Measurements from ENCODE around the gene TMEM19. TPM values are rescaled to one million over a fixed set of nuclear protein-coding genes. Genes with fewer than 3 reads are reported as not detected.

TMEM19 gene
- total RNA-seq, 1 experiment from 2014 or later = 29.6 TPM

DNA sequence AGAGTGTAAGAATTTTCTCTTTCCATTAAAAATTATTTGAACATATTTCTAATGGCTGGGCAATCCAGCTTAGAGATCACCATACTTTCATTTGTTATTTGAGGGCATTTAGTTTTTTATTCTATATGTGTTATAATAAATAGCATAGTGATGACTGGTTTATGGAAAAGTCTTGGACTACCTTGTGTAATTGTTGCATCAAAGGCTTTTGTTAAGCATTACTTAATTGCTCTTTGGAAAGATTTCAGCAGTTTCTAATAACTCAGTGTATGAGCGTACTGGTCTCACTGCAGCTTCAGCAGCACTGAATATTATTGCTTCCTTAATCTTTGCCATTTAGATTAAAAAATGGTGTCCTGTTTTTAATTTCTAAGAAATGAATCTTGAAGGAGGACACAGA lies 22.8 kb downstream of the TMEM19 start:
- CTCF ChIA-PET = interaction anchor here (0.6 to 1.3 kb wide), 2 partner anchors 11 to 13 kb away, joined by 4 to 5 read pairs; no protein-coding TSS in a partner anchor
- Mint-ChIP-seq H3K36me3 (ENCODE audit: insufficient read depth, unreplicated experiment) (no peaks in the 10 kb centered on the region), H3K27ac (ENCODE audit: unreplicated experiment) (no peak overlapping the region), H3K4me1 (ENCODE audit: low read depth, unreplicated experiment) (peaks cover 36% of the 10 kb centered on the region), H3K27me3 (ENCODE audit: unreplicated experiment) (no peaks in the 10 kb centered on the region), H3K9me3 (ENCODE audit: low read depth, unreplicated experiment) (peaks cover 5% of the 10 kb centered on the region), H3K4me3 (ENCODE audit: low read depth, unreplicated experiment) (no peak overlapping the region)
- TF ChIP-seq, protein P1, sequence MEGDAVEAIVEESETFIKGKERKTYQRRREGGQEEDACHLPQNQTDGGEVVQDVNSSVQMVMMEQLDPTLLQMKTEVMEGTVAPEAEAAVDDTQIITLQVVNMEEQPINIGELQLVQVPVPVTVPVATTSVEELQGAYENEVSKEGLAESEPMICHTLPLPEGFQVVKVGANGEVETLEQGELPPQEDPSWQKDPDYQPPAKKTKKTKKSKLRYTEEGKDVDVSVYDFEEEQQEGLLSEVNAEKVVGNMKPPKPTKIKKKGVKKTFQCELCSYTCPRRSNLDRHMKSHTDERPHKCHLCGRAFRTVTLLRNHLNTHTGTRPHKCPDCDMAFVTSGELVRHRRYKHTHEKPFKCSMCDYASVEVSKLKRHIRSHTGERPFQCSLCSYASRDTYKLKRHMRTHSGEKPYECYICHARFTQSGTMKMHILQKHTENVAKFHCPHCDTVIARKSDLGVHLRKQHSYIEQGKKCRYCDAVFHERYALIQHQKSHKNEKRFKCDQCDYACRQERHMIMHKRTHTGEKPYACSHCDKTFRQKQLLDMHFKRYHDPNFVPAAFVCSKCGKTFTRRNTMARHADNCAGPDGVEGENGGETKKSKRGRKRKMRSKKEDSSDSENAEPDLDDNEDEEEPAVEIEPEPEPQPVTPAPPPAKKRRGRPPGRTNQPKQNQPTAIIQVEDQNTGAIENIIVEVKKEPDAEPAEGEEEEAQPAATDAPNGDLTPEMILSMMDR (IDR thresholded peaks at IDR 0.05; ENCODE audit: unreplicated experiment) = no peak
- DNase-seq = no peak
- BruUV-seq (replicated peaks) = no TSS peak
- intact Hi-C loops (cut with micrococcal nuclease; ENCODE audit: unreplicated experiment) = no loop called here

DNA sequence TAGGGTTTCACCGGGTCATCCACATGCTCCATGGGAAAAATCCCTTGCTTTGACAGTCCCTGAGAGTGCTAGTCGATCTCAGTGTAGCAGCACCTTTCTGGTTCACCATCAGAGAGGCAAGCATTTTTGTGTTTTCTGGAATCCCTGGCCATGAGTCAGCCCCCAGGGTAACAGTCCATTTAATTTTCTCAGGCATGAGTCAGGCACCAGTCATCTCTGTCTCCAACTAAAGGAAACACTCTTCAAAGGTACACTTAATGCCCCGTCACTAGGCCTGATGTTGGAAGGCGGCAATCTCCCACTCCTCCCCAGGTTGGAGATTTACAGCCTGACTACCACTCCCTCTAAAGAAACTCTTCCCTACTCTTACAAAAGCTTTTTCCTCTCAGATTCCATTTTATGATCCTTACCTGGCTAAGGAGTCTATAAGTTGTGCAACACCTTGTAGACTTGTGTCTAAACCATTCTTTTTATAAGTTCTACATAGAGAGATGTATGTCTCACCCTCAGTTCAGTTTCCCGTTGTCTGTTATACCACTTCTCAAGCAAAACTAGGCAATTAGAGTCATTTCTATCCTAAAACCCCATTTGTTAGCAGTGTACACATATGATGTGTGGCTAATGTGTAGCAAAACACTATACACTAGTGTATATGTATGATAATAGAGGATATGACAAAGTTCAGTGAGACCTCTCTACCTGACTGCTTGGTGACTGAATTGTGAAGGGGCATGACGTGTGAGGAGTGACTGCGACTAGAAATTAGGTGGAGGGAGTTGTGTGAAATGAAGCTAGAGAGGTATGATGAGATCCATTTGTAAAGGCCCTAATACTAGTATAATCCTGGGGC lies 24.6 kb downstream of the TMEM19 start:
- BruUV-seq (replicated peaks) = no TSS peak

DNA sequence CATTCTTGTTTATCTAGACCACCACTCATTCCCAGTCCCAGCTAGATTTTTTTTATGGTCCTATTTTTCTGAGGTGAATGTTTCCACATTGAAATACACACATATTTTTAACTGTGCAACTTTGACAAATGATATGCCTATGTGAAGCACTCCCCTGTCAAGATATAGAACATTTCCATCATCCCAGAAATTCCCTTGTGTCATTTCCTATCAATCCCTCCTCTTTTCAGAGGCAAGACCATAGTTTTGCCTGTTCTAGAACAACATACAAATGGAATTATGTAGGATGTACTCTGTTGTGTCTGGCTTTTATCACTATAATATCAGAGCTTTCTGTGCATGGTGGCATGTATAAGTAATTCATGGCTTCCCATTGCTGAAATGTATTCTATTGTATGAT lies 32.7 kb downstream of the TMEM19 start:
- intact Hi-C loops (cut with micrococcal nuclease; ENCODE audit: unreplicated experiment) = no loop called here
- peaks cover 10% of the 10 kb centered on the region for H3K4me1 Mint-ChIP-seq (ENCODE audit: low read depth, unreplicated experiment)
- H3K9me3 Mint-ChIP-seq (ENCODE audit: low read depth, unreplicated experiment) = no peaks in the 10 kb centered on the region
- H3K36me3 Mint-ChIP-seq (ENCODE audit: insufficient read depth, unreplicated experiment) = no peaks in the 10 kb centered on the region
- no peak overlapping the region for H3K27ac Mint-ChIP-seq (ENCODE audit: unreplicated experiment)
- no TSS peak for BruUV-seq (replicated peaks)
- CTCF ChIA-PET = interaction anchor here (0.6 to 1.5 kb wide), 2 partner anchors 9 to 91 kb away, joined by 3 to 5 read pairs; no protein-coding TSS in a partner anchor
- no peak for DNase-seq
- H3K4me3 Mint-ChIP-seq (ENCODE audit: low read depth, unreplicated experiment) = no peak overlapping the region
- no peaks in the 10 kb centered on the region for H3K27me3 Mint-ChIP-seq (ENCODE audit: unreplicated experiment)
- TF ChIP-seq, protein P1 (IDR thresholded peaks at IDR 0.05; ENCODE audit: unreplicated experiment) = no peak

More for the DNA sequence above, 24.6 kb downstream of the TMEM19 start:
- DNase-seq = peak; percentile 66
- Mint-ChIP-seq H3K9me3 (ENCODE audit: low read depth, unreplicated experiment) (peaks cover 5% of the 10 kb centered on the region), H3K27ac (ENCODE audit: unreplicated experiment) (peak overlapping the region; percentile 60), H3K4me1 (ENCODE audit: low read depth, unreplicated experiment) (peaks cover 36% of the 10 kb centered on the region), H3K4me3 (ENCODE audit: low read depth, unreplicated experiment) (peak overlapping the region; percentile 4), H3K27me3 (ENCODE audit: unreplicated experiment) (no peaks in the 10 kb centered on the region), H3K36me3 (ENCODE audit: insufficient read depth, unreplicated experiment) (no peaks in the 10 kb centered on the region)
- TF ChIP-seq, protein P1 (IDR thresholded peaks at IDR 0.05; ENCODE audit: unreplicated experiment) = no peak
- CTCF ChIA-PET = no interaction called here
- intact Hi-C loops (cut with micrococcal nuclease; ENCODE audit: unreplicated experiment) = no loop called here

DNA sequence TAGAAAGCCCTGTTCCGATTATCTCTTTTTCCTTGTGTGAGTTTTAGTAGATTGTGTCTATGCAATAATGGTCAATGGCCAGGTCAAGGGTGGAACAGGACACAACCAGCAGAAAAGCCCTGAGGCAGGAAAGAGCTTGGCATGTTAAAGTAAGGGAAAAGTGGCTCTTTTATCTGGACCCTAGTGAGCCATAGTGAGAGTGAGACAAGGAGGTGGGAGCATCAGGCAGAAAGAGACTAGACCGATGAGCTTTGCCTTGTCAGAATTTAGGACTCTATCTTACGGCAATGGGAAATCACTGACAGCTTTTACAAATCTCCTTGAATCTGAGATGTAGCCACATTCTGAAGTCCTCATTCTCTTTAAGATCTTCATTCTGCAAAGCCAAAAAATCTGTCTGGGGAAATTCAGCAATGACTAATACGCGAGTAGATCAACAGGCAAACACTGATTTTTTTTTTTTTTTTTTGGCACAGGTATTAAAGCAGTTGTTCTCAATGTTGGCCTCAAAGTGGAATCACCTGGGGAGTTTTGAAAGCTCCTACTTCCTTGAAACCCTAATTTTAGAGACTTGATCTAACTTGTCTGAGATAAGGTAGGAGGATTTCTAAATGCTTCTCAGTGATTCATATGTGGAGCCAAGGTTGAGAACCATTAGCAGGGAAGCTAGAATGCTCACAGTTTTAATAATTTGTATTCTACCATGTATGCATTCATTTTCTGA lies 33.9 kb downstream of the TMEM19 start:
- H3K4me1 Mint-ChIP-seq (ENCODE audit: low read depth, unreplicated experiment) = peaks cover 10% of the 10 kb centered on the region
- H3K36me3 Mint-ChIP-seq (ENCODE audit: insufficient read depth, unreplicated experiment) = no peaks in the 10 kb centered on the region
- no peaks in the 10 kb centered on the region for H3K27me3 Mint-ChIP-seq (ENCODE audit: unreplicated experiment)
- H3K27ac Mint-ChIP-seq (ENCODE audit: unreplicated experiment) = no peak overlapping the region
- no peak for DNase-seq
- CTCF ChIA-PET = interaction anchor here (0.7 to 1.5 kb wide), 5 partner anchors 10 to 55 kb away, joined by 3 to 5 read pairs (median 5); partner anchors contain the start of gene TMEM19
- no peak overlapping the region for H3K4me3 Mint-ChIP-seq (ENCODE audit: low read depth, unreplicated experiment)
- no peaks in the 10 kb centered on the region for H3K9me3 Mint-ChIP-seq (ENCODE audit: low read depth, unreplicated experiment)
- TF ChIP-seq, protein P1 (IDR thresholded peaks at IDR 0.05; ENCODE audit: unreplicated experiment) = no peak
- intact Hi-C loops (cut with micrococcal nuclease; ENCODE audit: unreplicated experiment) = no loop called here
- no TSS peak for BruUV-seq (replicated peaks)

Measured in Calu3 (cell line).